K562 (cell line): ENCODE results near the gene CADPS2.

Source experiments
- BACH1 ChIP-seq: fragments of 200-800 bp; sonication (Bioruptor generic); IDR thresholded peaks from 2 replicates; pipeline ENCODE4 v1.6.1; 2016; ENCODE audit warnings: missing genetic modification characterization, missing compliant biosample characterization
- CTCF ChIP-seq, 3 experiments: IDR thresholded peaks in 2 of 3; conservative IDR thresholded peaks in 1 of 3; 2 replicates each; pipeline ENCODE4 v1.5.1; 2011 to 2012; ENCODE audit warnings: low read length in 3 of 3, mild to moderate bottlenecking in 3 of 3, control low read depth in 2 of 3, improper control_type of control experiment in 1 of 3, inconsistent platforms in 1 of 3, low read depth in 1 of 3, mixed read lengths in 1 of 3, moderate library complexity in 1 of 3; ENCODE audit not compliant: insufficient read depth in 2 of 3
- FOXK2 ChIP-seq, 2 experiments: fragments of 450-650 bp; IDR thresholded peaks in 1 of 2; conservative IDR thresholded peaks in 1 of 2; 2 replicates each; pipeline ENCODE4 v1.6.1; 2016; ENCODE audit warnings: low read depth in 2 of 2, mild to moderate bottlenecking in 1 of 2
- FUS ChIP-seq: fragments of 200-400 bp; formaldehyde crosslinking; optimal IDR thresholded peaks from 2 replicates; pipeline ENCODE3; 2017; ENCODE audit warnings: low read depth, low read length
- GTF2F1 ChIP-seq: IDR thresholded peaks from 2 replicates; pipeline ENCODE4 v1.6.1; 2011; ENCODE audit warnings: low read depth, low read length, improper control_type of control experiment
- POU5F1 ChIP-seq: fragments of 150-350 bp; IDR thresholded peaks from 2 replicates; pipeline ENCODE4 v1.6.1; 2014; ENCODE audit warnings: borderline replicate concordance, low read length, low read depth, mild to moderate bottlenecking; ENCODE audit not compliant: partially characterized antibody
- REST ChIP-seq, 2 experiments: fragments of 450-650 bp; formaldehyde crosslinking in 1 of 2; IDR thresholded peaks; 2 replicates each; pipeline versions ENCODE4 v1.4.0 to v1.6.1; 2014 to 2020; ENCODE audit warnings: mild to moderate bottlenecking in 2 of 2, borderline replicate concordance in 1 of 2, low read depth in 1 of 2
- SMAD3 ChIP-seq: fragments of 450-650 bp; formaldehyde crosslinking; conservative IDR thresholded peaks from 2 replicates; pipeline ENCODE4 v1.4.0; 2020; ENCODE audit warnings: mild to moderate bottlenecking

GRCh38 chr7:122425731-122426130, 460.5 kb downstream of the CADPS2 start:
- TF ChIP-seq SMAD3 (CRISPR knock-in tag) (no peak), FOXK2 (conservative IDR thresholded peaks at IDR 0.05 in 1 of 2, IDR thresholded peaks at IDR 0.05 in 1 of 2; ENCODE audit: low read depth in 2 of 2) (no peak), CTCF (IDR thresholded peaks at IDR 0.05 in 2 of 3, conservative IDR thresholded peaks at IDR 0.05 in 1 of 3; ENCODE audit: insufficient read depth in 2 of 3, low read depth in 1 of 3, low read length in 3 of 3) (no peak), FUS (no peak), POU5F1 (no peak), BACH1 (tag) (no peak), REST (IDR thresholded peaks at IDR 0.05; ENCODE audit: borderline replicate concordance) (no peak), REST (CRISPR knock-in tag; IDR thresholded peaks at IDR 0.05; ENCODE audit: low read depth) (no peak), GTF2F1 (no peak)
